CD4-positive, alpha-beta T cell treated with Interleukin-15 for 1 hour (primary cell): Measurements from ENCODE around the gene FBXL14.

Source experiments
- DNase-seq: peaks from one replicate; pipeline ENCODE4 v3.0.0-alpha.2; 2020

The FBXL14 gene, protein sequence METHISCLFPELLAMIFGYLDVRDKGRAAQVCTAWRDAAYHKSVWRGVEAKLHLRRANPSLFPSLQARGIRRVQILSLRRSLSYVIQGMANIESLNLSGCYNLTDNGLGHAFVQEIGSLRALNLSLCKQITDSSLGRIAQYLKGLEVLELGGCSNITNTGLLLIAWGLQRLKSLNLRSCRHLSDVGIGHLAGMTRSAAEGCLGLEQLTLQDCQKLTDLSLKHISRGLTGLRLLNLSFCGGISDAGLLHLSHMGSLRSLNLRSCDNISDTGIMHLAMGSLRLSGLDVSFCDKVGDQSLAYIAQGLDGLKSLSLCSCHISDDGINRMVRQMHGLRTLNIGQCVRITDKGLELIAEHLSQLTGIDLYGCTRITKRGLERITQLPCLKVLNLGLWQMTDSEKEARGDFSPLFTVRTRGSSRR

GRCh38 chr12:1594261-1595025 lies at the start of gene FBXL14:
FBXL14 (minus strand) TSS chr12:1594581; CDS start chr12:1594066, 515 bp downstream.
- peak; percentile 92 for DNase-seq

DNA sequence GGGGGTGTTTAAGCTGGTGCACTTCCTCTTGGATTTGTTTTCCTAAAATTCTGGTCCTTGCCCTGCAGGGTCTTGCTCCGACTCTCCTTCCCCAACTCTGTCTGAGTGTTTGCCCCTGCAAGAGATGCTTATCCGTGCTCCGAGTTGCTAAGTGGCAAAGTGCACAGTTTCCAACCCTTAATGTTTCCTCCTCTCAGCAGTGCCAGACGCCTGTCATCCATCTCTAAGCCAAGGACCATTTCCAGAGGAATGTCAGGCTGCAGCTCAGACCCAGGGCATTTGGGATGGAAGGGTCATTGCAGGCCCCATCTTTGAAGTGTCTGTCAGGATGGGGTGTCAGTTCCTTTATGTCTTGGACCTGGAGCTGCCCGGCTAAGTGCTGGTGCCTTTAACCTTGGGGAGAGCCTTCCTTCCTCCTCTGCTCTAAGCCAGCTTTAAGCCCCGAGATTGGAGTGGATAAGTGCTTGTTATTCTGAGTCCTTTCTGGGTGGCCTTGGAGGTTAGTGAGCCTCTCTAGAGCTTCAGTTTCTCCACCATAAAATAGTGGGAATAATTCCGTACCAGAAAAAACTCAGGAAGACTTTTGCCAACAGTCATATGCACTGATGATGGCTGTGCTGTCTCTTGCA lies 49.6 kb upstream of the FBXL14 start:
- DNase-seq, result no peak

- DNase-seq, result no peak
These were observed 48.7 kb upstream of the FBXL14 start for GRCh38 chr12:1643043-1643442.

DNA sequence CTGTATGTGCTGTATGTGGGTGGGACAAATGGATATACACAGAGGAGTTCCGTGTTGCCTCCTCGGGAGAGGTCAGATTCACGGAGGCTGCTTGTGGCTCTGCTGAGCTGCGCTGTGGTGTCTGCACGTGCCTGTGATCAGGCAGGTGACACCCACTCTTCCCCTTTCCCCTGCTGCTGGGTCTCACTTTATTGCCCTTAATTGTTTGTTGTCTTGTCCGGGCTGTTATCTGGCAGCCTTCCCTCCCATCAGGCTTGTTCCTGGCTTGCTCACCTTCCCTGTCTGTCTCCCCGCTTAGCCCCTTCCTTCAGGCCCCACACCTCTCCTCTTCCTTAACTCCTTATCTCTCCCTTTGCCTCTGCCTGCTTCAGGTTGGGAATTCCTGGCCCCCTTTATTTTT lies 48.1 kb upstream of the FBXL14 start:
- DNase-seq, result no peak

- DNase-seq, result no peak
These were observed 46.2 kb upstream of the FBXL14 start for GRCh38 chr12:1640328-1641234.

GRCh38 chr12:1639538-1639937 lies 45.2 kb upstream of the FBXL14 start:
- DNase-seq, result no peak

GRCh38 chr12:1638203-1638602 lies 43.8 kb upstream of the FBXL14 start:
- no peak for DNase-seq

DNA sequence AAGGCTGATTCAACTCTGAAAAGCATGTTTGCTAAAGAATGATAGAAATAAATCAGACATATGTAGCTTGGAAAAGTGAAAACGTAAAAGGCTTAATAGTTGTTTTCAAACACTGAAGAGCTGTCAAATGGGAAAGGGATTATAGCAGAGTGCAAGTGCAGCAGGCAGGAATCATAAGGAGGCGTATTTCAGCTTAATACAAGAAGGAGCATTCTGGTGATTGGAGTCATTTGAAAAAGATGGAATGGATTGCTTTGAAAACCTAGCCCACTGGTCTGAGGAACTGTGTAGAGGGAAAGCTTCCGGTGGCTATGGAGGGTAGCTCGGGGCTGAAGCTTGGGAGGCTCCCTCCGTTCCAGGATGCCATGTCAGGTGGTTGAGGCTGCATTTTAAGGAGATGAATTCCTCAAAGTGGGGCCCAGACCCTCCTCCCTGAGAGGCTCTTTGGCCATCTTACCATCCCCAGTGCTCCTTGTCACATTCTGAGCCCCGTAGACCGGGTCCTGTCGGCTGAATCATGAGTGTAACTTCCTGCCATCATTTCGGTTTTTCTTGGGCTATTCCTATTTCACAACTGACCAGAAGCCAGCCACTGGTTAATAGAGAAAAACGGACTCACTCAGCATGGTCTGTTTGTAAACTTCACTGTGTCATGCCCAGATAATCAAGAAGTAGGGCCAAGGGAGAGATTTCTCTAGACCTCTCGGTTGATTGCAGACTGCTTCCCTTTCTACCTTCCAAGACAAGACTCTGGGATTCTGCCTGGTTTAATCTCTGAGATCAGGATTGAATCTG lies 41.1 kb upstream of the FBXL14 start:
- peak; percentile 19 for DNase-seq

- peak; percentile 58 for DNase-seq
These were observed 40.3 kb upstream of the FBXL14 start for GRCh38 chr12:1634590-1635191.

GRCh38 chr12:1634149-1634548 lies 39.8 kb upstream of the FBXL14 start:
- no peak for DNase-seq

DNA sequence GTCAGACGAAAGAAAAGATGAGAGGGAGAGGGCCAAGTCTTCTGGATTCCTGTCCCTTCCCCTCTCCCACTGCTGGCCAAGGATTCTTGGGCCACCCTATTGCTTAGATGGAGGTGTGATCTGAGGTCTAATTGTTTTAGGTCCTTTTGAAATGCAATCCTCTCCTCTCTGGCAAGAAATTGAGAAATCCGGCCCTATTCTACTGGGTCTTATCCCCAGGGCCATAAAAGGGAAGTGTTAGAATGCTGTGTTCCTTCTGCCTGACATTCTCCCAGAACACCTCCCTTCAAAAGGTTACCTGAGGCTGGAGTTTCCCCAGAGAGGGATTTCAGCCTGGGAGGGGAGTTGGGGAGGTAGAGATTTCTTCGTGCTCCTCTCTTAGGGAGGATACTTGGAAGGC lies 39.1 kb upstream of the FBXL14 start:
- DNase-seq, result no peak

GRCh38 chr12:1632702-1633101 lies 38.3 kb upstream of the FBXL14 start:
- no peak for DNase-seq

GRCh38 chr12:1630827-1631591 lies 36.6 kb upstream of the FBXL14 start:
- no peak for DNase-seq

DNA sequence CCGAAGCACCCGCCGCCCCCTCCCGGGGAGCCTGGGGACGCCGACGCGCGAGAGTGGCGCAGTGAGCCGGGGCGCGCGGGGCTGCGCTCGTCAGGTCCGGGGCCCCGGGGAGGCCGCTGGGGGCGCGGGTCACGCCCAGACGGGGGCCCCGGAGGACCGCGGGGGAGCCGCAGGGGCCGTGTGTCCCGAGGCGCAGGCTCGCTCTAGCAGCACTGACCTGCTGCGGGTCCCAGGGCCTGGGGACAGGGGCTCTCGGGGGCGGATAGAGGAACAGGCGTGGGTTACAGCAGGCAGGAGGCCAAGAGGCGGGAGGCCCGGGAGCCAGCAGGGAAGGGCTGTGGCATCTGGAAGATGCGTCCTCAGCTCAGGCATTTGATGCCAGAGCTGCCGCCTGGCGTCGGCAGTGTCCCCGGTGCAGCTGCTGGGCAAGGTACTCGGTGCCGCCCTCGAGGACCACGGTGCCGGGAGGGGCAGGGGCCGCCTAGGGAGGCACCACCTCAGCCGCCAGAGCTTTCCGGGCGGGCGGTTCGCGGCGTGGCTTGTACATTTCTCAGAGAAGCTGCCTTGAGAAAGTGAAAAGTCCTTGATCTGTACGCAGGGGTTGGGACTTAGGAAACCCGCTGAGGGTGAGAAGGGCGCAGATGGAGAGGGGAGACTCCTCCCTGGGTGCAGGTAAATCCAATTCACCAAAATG lies 35.9 kb upstream of the FBXL14 start:
- no peak for DNase-seq

DNA sequence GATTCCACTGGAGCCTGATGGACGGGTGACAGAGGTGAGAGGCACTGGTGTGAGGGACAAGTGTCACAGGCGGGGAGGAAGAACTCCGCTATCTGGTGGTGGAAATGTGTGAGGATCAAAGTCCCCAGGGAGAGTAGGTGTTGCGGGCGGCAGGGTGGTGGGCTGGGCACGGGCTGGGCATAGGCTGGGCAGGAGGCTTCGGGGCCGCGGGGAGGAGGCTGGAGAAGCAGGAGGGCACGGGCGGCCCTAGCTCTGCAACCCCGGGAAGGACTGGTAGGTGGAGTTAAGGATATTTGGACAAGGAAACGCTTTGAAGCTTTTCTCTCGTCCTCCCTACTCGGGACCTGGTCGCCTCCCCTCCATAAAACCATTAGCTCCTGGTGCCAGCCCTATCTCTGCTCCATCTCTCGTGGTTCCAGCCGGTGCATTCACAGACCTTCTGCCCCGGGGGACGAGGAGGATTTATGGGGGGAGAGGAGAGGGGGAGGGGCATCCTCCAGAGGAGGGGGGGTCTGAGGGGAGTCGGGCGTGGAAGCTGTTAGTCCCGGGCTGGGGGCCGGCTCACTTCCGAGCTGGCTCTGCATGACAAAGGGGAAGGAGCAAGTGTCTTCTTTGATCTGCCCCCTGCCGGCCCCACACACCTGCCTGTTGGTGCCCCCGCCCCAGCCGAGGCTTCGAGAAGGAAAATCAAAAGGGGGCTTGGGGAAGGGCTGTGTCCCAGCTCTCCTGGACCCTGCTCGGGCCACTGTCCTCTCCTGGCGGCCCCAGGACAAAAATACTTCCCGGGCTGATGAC lies 35.2 kb upstream of the FBXL14 start:
- no peak for DNase-seq

GRCh38 chr12:1628666-1629337 lies 34.4 kb upstream of the FBXL14 start, which contains the start of gene WNT5B:
WNT5B (plus strand) TSS chr12:1629231; CDS start chr12:1631355, 2,124 bp downstream.
- DNase-seq, result no peak

DNA sequence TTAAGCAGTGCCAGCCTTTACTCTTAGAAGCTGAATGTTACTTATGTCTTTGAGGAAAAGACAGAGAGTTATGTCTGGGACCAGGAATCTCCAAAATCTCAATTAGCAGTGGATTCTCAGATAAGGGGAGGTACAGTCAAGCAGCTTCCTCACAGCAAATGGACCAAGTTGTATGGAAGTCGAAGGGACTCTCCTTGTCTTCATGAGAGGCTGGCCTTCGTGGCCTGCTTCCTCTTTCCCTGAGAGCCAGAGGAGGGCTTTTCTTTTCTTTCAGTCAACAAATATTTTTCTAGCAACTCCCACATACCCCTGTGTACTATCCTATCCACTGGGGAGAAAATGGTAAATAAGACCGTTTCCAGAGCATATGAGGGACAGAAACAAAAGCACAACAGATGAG lies 28.0 kb upstream of the FBXL14 start:
- DNase-seq, result no peak

DNA sequence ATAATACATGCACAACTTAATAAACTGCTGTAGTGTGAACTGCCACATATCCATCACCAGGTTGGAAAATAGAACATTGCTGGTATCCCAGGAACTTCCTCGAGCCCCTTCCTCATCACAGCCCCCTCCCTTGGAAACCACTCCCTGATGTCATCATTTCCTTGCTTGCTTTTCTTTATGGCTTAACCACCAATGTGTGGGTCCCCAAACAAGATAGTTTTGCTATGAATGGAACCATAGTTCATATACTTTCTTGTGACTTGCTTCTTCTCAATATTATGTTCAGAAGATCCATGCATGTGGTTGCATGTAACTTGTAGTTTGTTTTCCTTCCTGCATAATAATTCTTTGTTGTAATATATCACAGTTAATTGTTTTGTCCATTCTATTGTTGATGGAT lies 25.7 kb upstream of the FBXL14 start:
- no peak for DNase-seq
